NCI-H345 treated with DMSO at 0.1 percent for 48 hours (cell line): ENCODE results near the gene SLC24A4.

Experiments
- DNase-seq: peaks from one replicate; lab custom pipeline; 2025; ENCODE audit not compliant: unreplicated experiment; lab: John Stamatoyannopoulos, UW

SLC24A4 gene

GRCh38 chr14:92495027-92495426, 172.1 kb downstream of the SLC24A4 start:
- no peak for DNase-seq

- no peak for DNase-seq
These were observed 173.4 kb downstream of the SLC24A4 start for GRCh38 chr14:92496191-92496857.

- DNase-seq, result no peak
These were observed 174.4 kb downstream of the SLC24A4 start for GRCh38 chr14:92497391-92497790.

- no peak for DNase-seq
These were observed 176.3 kb downstream of the SLC24A4 start for GRCh38 chr14:92499234-92499633.

- no peak for DNase-seq
These were observed 177.6 kb downstream of the SLC24A4 start for GRCh38 chr14:92500491-92500941.

GRCh38 chr14:92501891-92502351, 179.0 kb downstream of the SLC24A4 start:
- no peak for DNase-seq

GRCh38 chr14:92502541-92503286, 179.7 kb downstream of the SLC24A4 start:
- DNase-seq, result no peak

GRCh38 chr14:92503756-92504491, 181.0 kb downstream of the SLC24A4 start:
- no peak for DNase-seq

GRCh38 chr14:92505826-92506225, 182.9 kb downstream of the SLC24A4 start:
- DNase-seq, result no peak

GRCh38 chr14:92506231-92506630, 183.3 kb downstream of the SLC24A4 start:
- DNase-seq, result no peak

GRCh38 chr14:92507174-92507768, 184.3 kb downstream of the SLC24A4 start:
- peak; percentile 93 for DNase-seq

- DNase-seq, result no peak
These were observed 188.0 kb downstream of the SLC24A4 start for GRCh38 chr14:92510972-92511371.

GRCh38 chr14:92511453-92512238, 188.7 kb downstream of the SLC24A4 start:
- DNase-seq, result no peak

GRCh38 chr14:92512807-92513203, 189.8 kb downstream of the SLC24A4 start:
- no peak for DNase-seq

- no peak for DNase-seq
These were observed 190.4 kb downstream of the SLC24A4 start, which contains the start of gene RIN3 for GRCh38 chr14:92513204-92513965. Gene RIN3, plus strand, starts transcription at chr14:92513781. Its CDS starts 152 bp downstream, at chr14:92513933.

GRCh38 chr14:92513966-92514843, 191.2 kb downstream of the SLC24A4 start:
- DNase-seq, result no peak

GRCh38 chr14:92514844-92515514, 192.0 kb downstream of the SLC24A4 start:
- DNase-seq, result no peak
